Keratinocyte (primary cell): Measurements from ENCODE around the gene NCKIPSD. TPM values are rescaled to one million over a fixed set of nuclear protein-coding genes. Genes with fewer than 3 reads are reported as not detected.
A peak's percentile ranks its signal among the peaks of the same experiment; 100 is the strongest.

Experiments
- DNase-seq: peaks from one replicate; pipeline ENCODE4 v3.0.0-alpha.2; 2011; ENCODE audit warnings: low read depth, missing footprints, low spot score
- FAIRE-seq: peaks from 2 replicates; lab custom pipeline; 2011; peaks lifted over from hg19 to GRCh38; lab: Jason Lieb, UNC
- H2AFZ ChIP-seq: 2 replicates; pipeline ENCODE4 v1.6.0; 2012; ENCODE audit warnings: low read length, control low read depth, inconsistent platforms; ENCODE audit not compliant: control insufficient read depth
- H3K27ac ChIP-seq: 2 replicates; pipeline ENCODE4 v1.5.1; 2011; ENCODE audit warnings: low read length; ENCODE audit not compliant: control insufficient read depth, insufficient read depth
- H3K27me3 ChIP-seq: 3 replicates; pipeline ENCODE4 v1.6.0; 2011; ENCODE audit warnings: low read length; ENCODE audit not compliant: control insufficient read depth, insufficient read depth; ENCODE audit errors: extremely low read depth
- H3K36me3 ChIP-seq, 2 experiments: 2 replicates in 1 of 2; 3 replicates in 1 of 2; pipeline ENCODE4 v1.5.1; 2011; ENCODE audit warnings: low read length in 2 of 2, mild to moderate bottlenecking in 1 of 2; ENCODE audit not compliant: control insufficient read depth in 2 of 2, insufficient read depth in 2 of 2; ENCODE audit errors: extremely low read depth in 1 of 2
- H3K4me1 ChIP-seq: 3 replicates; pipeline ENCODE4 v1.5.1; 2011; ENCODE audit warnings: low read length; ENCODE audit not compliant: control insufficient read depth, insufficient read depth; ENCODE audit errors: extremely low read depth
- H3K4me2 ChIP-seq: 3 replicates; pipeline ENCODE4 v1.6.0; 2011; ENCODE audit warnings: low read depth, low read length; ENCODE audit not compliant: control insufficient read depth, insufficient read depth; ENCODE audit errors: extremely low read depth
- H3K4me3 ChIP-seq, 3 experiments: fragments of 200-600 bp in 1 of 3; sonication (generic) in 1 of 3; 2 replicates in 2 of 3; 3 replicates in 1 of 3; pipeline ENCODE4 v1.5.1; 2011 to 2016; ENCODE audit warnings: low read length in 3 of 3, mild to moderate bottlenecking in 3 of 3, control low read depth in 2 of 3, inconsistent platforms in 1 of 3, low read depth in 1 of 3, mixed read lengths in 1 of 3, mixed run types in 1 of 3, moderate library complexity in 1 of 3; ENCODE audit not compliant: control insufficient read depth in 2 of 3, insufficient read depth in 2 of 3; ENCODE audit errors: extremely low read depth in 1 of 3
- H3K79me2 ChIP-seq: 2 replicates; pipeline ENCODE4 v1.6.0; 2012; ENCODE audit warnings: low read length; ENCODE audit not compliant: control insufficient read depth, insufficient read depth
- H3K9ac ChIP-seq: 3 replicates; pipeline ENCODE4 v1.6.0; 2011; ENCODE audit warnings: low read length; ENCODE audit not compliant: control insufficient read depth, insufficient read depth; ENCODE audit errors: extremely low read depth
- H3K9me1 ChIP-seq: 3 replicates; pipeline ENCODE4 v1.6.0; 2011; ENCODE audit warnings: low read length; ENCODE audit not compliant: control insufficient read depth, insufficient read depth; ENCODE audit errors: extremely low read depth
- H3K9me3 ChIP-seq: 2 replicates; pipeline ENCODE4 v1.5.1; 2012; ENCODE audit warnings: low read depth, low read length; ENCODE audit not compliant: control insufficient read depth
- H4K20me1 ChIP-seq: 3 replicates; pipeline ENCODE4 v1.6.0; 2011; ENCODE audit warnings: low read length; ENCODE audit not compliant: control insufficient read depth, insufficient read depth; ENCODE audit errors: extremely low read depth
- CTCF ChIP-seq, 3 experiments: IDR thresholded peaks in 1 of 3; conservative IDR thresholded peaks in 1 of 3; optimal IDR thresholded peaks in 1 of 3; 2 replicates in 2 of 3; 3 replicates in 1 of 3; pipeline versions ENCODE3 to v1.5.1; 2011; ENCODE audit warnings: low read length in 3 of 3, mild to moderate bottlenecking in 3 of 3, moderate library complexity in 2 of 3, control low read depth in 1 of 3, inconsistent platforms in 1 of 3; ENCODE audit not compliant: insufficient read depth in 2 of 3; ENCODE audit errors: extremely low read depth in 1 of 3
- EZH2 ChIP-seq: IDR thresholded peaks from one replicate; pipeline ENCODE4 v1.6.1; 2012; ENCODE audit warnings: inconsistent platforms, mild to moderate bottlenecking, low read length, moderate library complexity
- dilution Hi-C: fragments of 300-500 bp; cut with MboI; formaldehyde crosslinking; loops from one replicate; pipeline ENCODE4 v1.7.0; 2020; ENCODE audit warnings: low sequenced_read_pairs; ENCODE audit not compliant: extremely low pct_ligation_motif_present
- polyA plus RNA-seq, 5 experiments: library from polyadenylated mRNA; depleted of rRNA in 3 of 5; stranded (reverse) in 3 of 5; stranded (forward) in 1 of 5; unstranded in 1 of 5; fragments of >200 nt; gene quantifications; 1 replicate in 1 of 5; 2 replicates in 3 of 5; 3 replicates in 1 of 5; pipeline versions ENCODE4 v1.2.1 to v1.2.3, GENCODE V29; 2011 to 2012; ENCODE audit warnings: missing spikeins in 2 of 5, low read depth in 1 of 5, low replicate concordance in 1 of 5

The NCKIPSD gene
- polyA plus RNA-seq, 1 donor (not counting 4 experiments of a cell fraction or from before 2014, with no cell fraction given) = 9.8 TPM

GRCh38 chr3:48715174-48715800 lies 29.6 kb upstream of the NCKIPSD start:
- peak overlapping the region; percentile 87 to 99 (median 99) for H3K4me3 ChIP-seq
- H4K20me1 ChIP-seq = peaks cover 12% of the 10 kb centered on the region
- TF ChIP-seq CTCF (optimal IDR thresholded peaks at IDR 0.05 in 1 of 3, IDR thresholded peaks at IDR 0.05 in 1 of 3, conservative IDR thresholded peaks at IDR 0.05 in 1 of 3; ENCODE audit: extremely low read depth in 1 of 3, insufficient read depth in 2 of 3, low read length in 3 of 3) = no peak
- no peak for TF ChIP-seq EZH2
- H2AFZ ChIP-seq = no peak overlapping the region
- peaks cover 26% of the 10 kb centered on the region for H3K4me1 ChIP-seq
- peaks cover 12 to 23% of the 10 kb centered on the region in 2 experiments for H3K36me3 ChIP-seq
- no peaks in the 10 kb centered on the region for H3K9me3 ChIP-seq
- peaks cover 64% of the 10 kb centered on the region for H3K79me2 ChIP-seq
- dilution Hi-C loops = no loop called here
- peak overlapping the region; percentile 97 for H3K9ac ChIP-seq
- DNase-seq (no peak), FAIRE-seq (peak; percentile 69)
- no peaks in the 10 kb centered on the region for H3K27me3 ChIP-seq
- H3K9me1 ChIP-seq = peaks cover 2% of the 10 kb centered on the region
- peak overlapping the region; percentile 98 for H3K4me2 ChIP-seq
- H3K27ac ChIP-seq = peak overlapping the region; percentile 94

- no peak overlapping the region for H3K4me3 ChIP-seq
- peaks cover 27% of the 10 kb centered on the region for H4K20me1 ChIP-seq
- H3K9me1 ChIP-seq = peaks cover 10% of the 10 kb centered on the region
- FAIRE-seq (no peak), DNase-seq (no peak)
- dilution Hi-C loops = no loop called here
- no peak overlapping the region for H3K27ac ChIP-seq
- H3K27me3 ChIP-seq = no peaks in the 10 kb centered on the region
- no peak for TF ChIP-seq EZH2
- TF ChIP-seq CTCF (optimal IDR thresholded peaks at IDR 0.05 in 1 of 3, IDR thresholded peaks at IDR 0.05 in 1 of 3, conservative IDR thresholded peaks at IDR 0.05 in 1 of 3; ENCODE audit: extremely low read depth in 1 of 3, insufficient read depth in 2 of 3, low read length in 3 of 3) = no peak
- no peaks in the 10 kb centered on the region for H3K9me3 ChIP-seq
- H3K36me3 ChIP-seq = peaks cover 13 to 34% of the 10 kb centered on the region in 2 experiments
- no peak overlapping the region for H2AFZ ChIP-seq
- H3K79me2 ChIP-seq = peaks cover 88% of the 10 kb centered on the region
- H3K9ac ChIP-seq = no peak overlapping the region
- H3K4me2 ChIP-seq = no peak overlapping the region
- H3K4me1 ChIP-seq = peaks cover 45% of the 10 kb centered on the region
Observed at GRCh38 chr3:48711727-48712126, 26.0 kb upstream of the NCKIPSD start.
